WTC11 (cell line): ENCODE results near the gene LMBRD1. TPM values are rescaled to one million over a fixed set of nuclear protein-coding genes. Genes with fewer than 3 reads are reported as not detected.

Experiments used
- ATAC-seq: fragments of 200-7000 bp; cut with Tn5 transposase; 2 replicates; pipeline ENCODE4 v1.10.0; 2021; ENCODE audit warnings: mild to moderate bottlenecking, moderate library complexity
- Bru-seq: library from RNA; stranded (reverse); fragments of 400-500 nt; gene quantifications from one replicate; lab custom pipeline; 2021; lab: Mats Ljungman, UMichigan
- CTCF ChIA-PET: fragments of 300-600 bp; sonication (Branson Sonifier 250); formaldehyde crosslinking; loops from one replicate; lab custom pipeline; 2021; ENCODE audit warnings: antibody characterized with exemption; lab: Charles Lee
- POLR2A ChIA-PET: fragments of 350-600 bp; sonication (Branson Sonifier 250); formaldehyde crosslinking; loops from one replicate; lab custom pipeline; 2021; ENCODE audit warnings: antibody characterized with exemption; lab: Charles Lee
- DNase-seq: peaks from one replicate; pipeline ENCODE4 v3.0.0; 2021; ENCODE audit warnings: low spot score
- H3K27ac Mint-ChIP-seq: 2 replicates; pipeline ENCODE4 v1.8.0; 2021; ENCODE audit warnings: mixed read lengths
- H3K27me3 Mint-ChIP-seq: 2 replicates; pipeline ENCODE4 v1.8.0; 2021; ENCODE audit warnings: low read depth, mild to moderate bottlenecking, moderate library complexity, mixed read lengths
- H3K36me3 Mint-ChIP-seq: 2 replicates; pipeline ENCODE4 v1.8.0; 2021; ENCODE audit warnings: mixed read lengths
- H3K4me1 Mint-ChIP-seq: 2 replicates; pipeline ENCODE4 v1.8.0; 2022; ENCODE audit warnings: mixed read lengths
- H3K4me3 Mint-ChIP-seq: 2 replicates; pipeline ENCODE4 v1.8.0; 2021; ENCODE audit warnings: mild to moderate bottlenecking, moderate library complexity, mixed read lengths
- H3K9me3 Mint-ChIP-seq: 2 replicates; pipeline ENCODE4 v1.8.0; 2021; ENCODE audit warnings: mixed read lengths
- AFF4 ChIP-seq: sonication (generic); formaldehyde crosslinking; IDR thresholded peaks from 2 replicates; pipeline ENCODE4 v1.8.1; 2023; ENCODE audit warnings: mild to moderate bottlenecking, missing genetic modification reagents, borderline replicate concordance
- ARID4B ChIP-seq: sonication (generic); formaldehyde crosslinking; IDR thresholded peaks from 2 replicates; pipeline ENCODE4 v1.8.0; 2023; ENCODE audit warnings: missing genetic modification reagents, mild to moderate bottlenecking, borderline replicate concordance
- CREM ChIP-seq: sonication (generic); formaldehyde crosslinking; IDR thresholded peaks from 2 replicates; pipeline ENCODE4 v1.8.1; 2022; ENCODE audit warnings: mild to moderate bottlenecking, missing genetic modification reagents, moderate library complexity
- CTCF ChIP-seq: fragments of 200-600 bp; IDR thresholded peaks from 2 replicates; pipeline ENCODE4 v1.8.0; 2022; ENCODE audit warnings: antibody characterized with exemption
- E2F4 ChIP-seq: sonication (generic); formaldehyde crosslinking; IDR thresholded peaks from 2 replicates; pipeline ENCODE4 v1.8.1; 2022; ENCODE audit warnings: low read depth, mild to moderate bottlenecking, moderate library complexity, missing genetic modification reagents, borderline replicate concordance
- GRHL2 ChIP-seq: fragments of 250-450 bp; sonication (Bioruptor Pico); IDR thresholded peaks from 2 replicates; pipeline ENCODE4 v1.8.0; 2022; ENCODE audit warnings: mild to moderate bottlenecking, moderate library complexity; ENCODE audit not compliant: insufficient replicate concordance, severe bottlenecking
- JAZF1 ChIP-seq: fragments of 250-450 bp; sonication (Bioruptor Pico); IDR thresholded peaks from 2 replicates; pipeline ENCODE4 v1.9.0; 2021; ENCODE audit warnings: moderate library complexity, mild to moderate bottlenecking, inconsistent platforms
- MLX ChIP-seq: sonication (generic); formaldehyde crosslinking; IDR thresholded peaks from 2 replicates; pipeline ENCODE4 v1.8.1; 2023; ENCODE audit warnings: mild to moderate bottlenecking, missing genetic modification reagents, moderate library complexity
- NFATC4 ChIP-seq: fragments of 250-450 bp; sonication (Bioruptor Pico); IDR thresholded peaks from 2 replicates; pipeline ENCODE4 v1.9.0; 2021; ENCODE audit warnings: mild to moderate bottlenecking
- NFYB ChIP-seq: sonication (generic); formaldehyde crosslinking; conservative IDR thresholded peaks from 2 replicates; pipeline ENCODE4 v1.8.0; 2022; ENCODE audit warnings: low read depth, missing genetic modification reagents
- OVOL2 ChIP-seq: fragments of 250-450 bp; sonication (Bioruptor Pico); IDR thresholded peaks from 2 replicates; pipeline ENCODE4 v1.9.0; 2021; ENCODE audit warnings: mild to moderate bottlenecking, borderline replicate concordance
- SP1 ChIP-seq: sonication (generic); formaldehyde crosslinking; conservative IDR thresholded peaks from 2 replicates; pipeline ENCODE4 v1.8.1; 2022; ENCODE audit warnings: missing genetic modification reagents
- USF2 ChIP-seq: sonication (generic); formaldehyde crosslinking; IDR thresholded peaks from 2 replicates; pipeline ENCODE4 v1.8.1; 2023; ENCODE audit warnings: mild to moderate bottlenecking, missing genetic modification reagents, moderate library complexity
- ZSCAN18 ChIP-seq: fragments of 250-450 bp; sonication (Bioruptor Pico); IDR thresholded peaks from 2 replicates; pipeline ENCODE4 v2.1.2; 2022; ENCODE audit warnings: mild to moderate bottlenecking, moderate library complexity
- long read RNA-seq, 3 experiments: library from RNA in 1 of 3; library from capped mRNA in 1 of 3; library from polyadenylated mRNA in 1 of 3; unstranded in 2 of 3; stranded (forward) in 1 of 3; transcript quantifications; one replicate each; pipeline ENCODE4 v2.0.0, GENCODE V29; 2021
- total RNA-seq: library from RNA; stranded (reverse); gene quantifications from 3 replicates; pipeline ENCODE4 v1.2.3, GENCODE V29; 2021

Gene LMBRD1
- 14.9 to 15.0 TPM (median 14.9 TPM) in 3 replicates for total RNA-seq
- Bru-seq, nascent RNA, result percentile 66 among the genes with signal in this experiment
- long read RNA-seq, experiment 1, transcript LMBRD1-202 (16 exons, 2,264 nt), result major isoform, 92 of 108 reads
- long read RNA-seq, experiment 1, partial matches to known transcripts, result 4 of 108 reads
- long read RNA-seq, experiment 1, other reads (novel, unspliced or antisense), result 11 of 108 reads
- long read RNA-seq, experiment 2, transcript LMBRD1-202 (16 exons, 2,264 nt), result major isoform, 12 of 33 reads
- long read RNA-seq, experiment 2, partial matches to known transcripts, result 9 of 33 reads
- long read RNA-seq, experiment 2, other reads (novel, unspliced or antisense), result 10 of 33 reads
- long read RNA-seq, experiment 3, transcript LMBRD1-202 (16 exons, 2,264 nt), result major isoform, 105 of 111 reads
- long read RNA-seq, experiment 3, partial matches to known transcripts, result 0 of 111 reads
- long read RNA-seq, experiment 3, other reads (novel, unspliced or antisense), result 5 of 111 reads

GRCh38 chr6:69796642-69797390 lies at the start of gene LMBRD1:
LMBRD1 (minus strand) TSS chr6:69797010; CDS start chr6:69796881, 129 bp downstream.
- Mint-ChIP-seq H3K27ac (peak within 1 kb of the TSS; percentile 98), H3K36me3 (no peaks in the 10 kb centered on the region), H3K4me3 (peak within 1 kb of the TSS; percentile 89), H3K27me3 (no peaks in the 10 kb centered on the region), H3K4me1 (peaks cover 40% of the 10 kb centered on the region), H3K9me3 (peaks cover 14% of the 10 kb centered on the region)
- peak; percentile 8; the same call in 1 of the 2 replicates for TF ChIP-seq ARID4B
- no peak for TF ChIP-seq JAZF1 (CRISPR knock-in tag)
- no peak for TF ChIP-seq MLX (CRISPR knock-in tag)
- TF ChIP-seq USF2 (CRISPR knock-in tag), result no peak
- no peak for TF ChIP-seq NFYB (CRISPR knock-in tag)
- peak; percentile 97 for TF ChIP-seq CTCF
- no peak; the same call in 1 of the 2 replicates for TF ChIP-seq CREM (CRISPR knock-in tag)
- no peak for TF ChIP-seq E2F4
- TF ChIP-seq NFATC4, result no peak
- TF ChIP-seq AFF4 (CRISPR knock-in tag), result no peak
- no peak for TF ChIP-seq GRHL2 (CRISPR knock-in tag)
- TF ChIP-seq OVOL2 (CRISPR knock-in tag), result no peak
- TF ChIP-seq SP1, result peak; percentile 99
- TF ChIP-seq ZSCAN18 (CRISPR knock-in tag), result no peak
- ChIA-PET POLR2A (interaction anchor here (0.6 to 1.0 kb wide), 2 partner anchors 71 to 1006 kb away, joined by 4 to 5 read pairs; no protein-coding TSS in a partner anchor), CTCF (interaction anchor here (0.6 to 2.3 kb wide), 36 partner anchors 9 to 941 kb away, joined by 3 to 14 read pairs (median 3); partner anchors contain the start of gene COL19A1)
- peak; percentile 89 for ATAC-seq
- peak; percentile 98 for DNase-seq
